Neural progenitor cell (in vitro differentiated cells): ENCODE measurements around the gene COLEC12.

Experiments
- CTCF ChIP-seq: fragments of 200-600 bp; sonication (generic); IDR thresholded peaks from 2 replicates; pipeline ENCODE4 v1.5.1; 2017; ENCODE audit warnings: antibody characterized with exemption, mild to moderate bottlenecking
- EZH2 ChIP-seq: fragments of 200-600 bp; sonication (generic); IDR thresholded peaks from 2 replicates; pipeline ENCODE4 v1.6.1; 2017; ENCODE audit warnings: antibody characterized with exemption, mild to moderate bottlenecking, moderate library complexity
- EZH2phosphoT487 ChIP-seq: fragments of 200-600 bp; sonication (generic); IDR thresholded peaks from 2 replicates; pipeline ENCODE4 v1.6.1; 2017; ENCODE audit warnings: antibody characterized with exemption

GRCh38 chr18:533995-534601, 33.6 kb upstream of the COLEC12 start:
- TF ChIP-seq CTCF, result no peak
- no peak for TF ChIP-seq EZH2phosphoT487
- no peak for TF ChIP-seq EZH2
